Progenitor cell of endocrine pancreas (in vitro differentiated cells): Measurements from ENCODE around the gene GAGE12J. TPM values are rescaled to one million over a fixed set of nuclear protein-coding genes. Genes with fewer than 3 reads are reported as not detected.
"Not testable (repeated sequence)": the region's sequence is repeated elsewhere in the genome, so short reads cannot be mapped to it uniquely, and the experiment has no call there.

Experiments used
- DNase-seq: peaks from one replicate; pipeline ENCODE4 v3.0.0; 2021; ENCODE audit warnings: low spot score; ENCODE audit not compliant: unreplicated experiment
- H3K27ac Mint-ChIP-seq: 2 replicates; pipeline ENCODE4 v1.8.0; 2021; ENCODE audit warnings: mild to moderate bottlenecking, moderate library complexity, mixed read lengths
- H3K27me3 Mint-ChIP-seq: 2 replicates; pipeline ENCODE4 v1.8.0; 2021; ENCODE audit warnings: mixed read lengths
- H3K36me3 Mint-ChIP-seq: 2 replicates; pipeline ENCODE4 v1.8.0; 2022; ENCODE audit warnings: mixed read lengths; ENCODE audit not compliant: insufficient read depth
- H3K4me1 Mint-ChIP-seq: 2 replicates; pipeline ENCODE4 v1.8.0; 2021; ENCODE audit warnings: low read depth, mixed read lengths
- H3K4me3 Mint-ChIP-seq: 2 replicates; pipeline ENCODE4 v1.8.0; 2021; ENCODE audit warnings: low read depth, mild to moderate bottlenecking, moderate library complexity, mixed read lengths
- H3K9me3 Mint-ChIP-seq: 2 replicates; pipeline ENCODE4 v1.8.0; 2021; ENCODE audit warnings: low read depth, mixed read lengths
- total RNA-seq: library from RNA; stranded (reverse); gene quantifications from 2 replicates; pipeline ENCODE4 v1.2.1, GENCODE V29; 2021
- TF ChIP-seq, protein P1 (sequence below): fragments of 200-600 bp; sonication (generic); IDR thresholded peaks from one replicate; pipeline ENCODE4 v1.5.0; 2021; ENCODE audit warnings: antibody characterized with exemption, mild to moderate bottlenecking; ENCODE audit not compliant: unreplicated experiment

Gene GAGE12J
- total RNA-seq, 1 donor from 2014 or later, result not detected

DNA sequence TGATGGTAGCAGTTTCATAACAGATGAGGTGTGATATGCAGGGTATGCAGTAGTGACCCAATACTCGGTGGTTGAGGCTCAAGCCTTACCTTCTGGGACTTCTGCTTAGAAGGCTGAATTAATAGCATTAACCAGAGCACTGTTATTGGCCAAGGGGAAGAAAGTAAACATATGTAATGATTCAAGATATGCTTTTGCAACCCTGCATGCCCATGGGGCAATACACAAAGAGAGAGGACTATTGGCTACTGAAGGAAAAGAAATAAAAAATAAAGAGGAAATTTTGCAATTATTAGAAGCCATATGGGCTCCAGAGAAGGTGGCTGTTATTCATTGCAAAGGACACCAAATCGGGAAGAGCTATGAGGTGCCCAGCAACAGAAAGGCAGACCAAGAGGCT lies 9.7 kb upstream of the GAGE12J start:
- Mint-ChIP-seq H3K4me3 (no peak overlapping the region), H3K36me3 (peaks cover 2% of the 10 kb centered on the region), H3K4me1 (peaks cover 21% of the 10 kb centered on the region), H3K9me3 (peaks cover 16% of the 10 kb centered on the region), H3K27ac (no peak overlapping the region), H3K27me3 (no peaks in the 10 kb centered on the region)
- TF ChIP-seq, protein P1, sequence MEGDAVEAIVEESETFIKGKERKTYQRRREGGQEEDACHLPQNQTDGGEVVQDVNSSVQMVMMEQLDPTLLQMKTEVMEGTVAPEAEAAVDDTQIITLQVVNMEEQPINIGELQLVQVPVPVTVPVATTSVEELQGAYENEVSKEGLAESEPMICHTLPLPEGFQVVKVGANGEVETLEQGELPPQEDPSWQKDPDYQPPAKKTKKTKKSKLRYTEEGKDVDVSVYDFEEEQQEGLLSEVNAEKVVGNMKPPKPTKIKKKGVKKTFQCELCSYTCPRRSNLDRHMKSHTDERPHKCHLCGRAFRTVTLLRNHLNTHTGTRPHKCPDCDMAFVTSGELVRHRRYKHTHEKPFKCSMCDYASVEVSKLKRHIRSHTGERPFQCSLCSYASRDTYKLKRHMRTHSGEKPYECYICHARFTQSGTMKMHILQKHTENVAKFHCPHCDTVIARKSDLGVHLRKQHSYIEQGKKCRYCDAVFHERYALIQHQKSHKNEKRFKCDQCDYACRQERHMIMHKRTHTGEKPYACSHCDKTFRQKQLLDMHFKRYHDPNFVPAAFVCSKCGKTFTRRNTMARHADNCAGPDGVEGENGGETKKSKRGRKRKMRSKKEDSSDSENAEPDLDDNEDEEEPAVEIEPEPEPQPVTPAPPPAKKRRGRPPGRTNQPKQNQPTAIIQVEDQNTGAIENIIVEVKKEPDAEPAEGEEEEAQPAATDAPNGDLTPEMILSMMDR, result no peak
- no peak for DNase-seq

DNA sequence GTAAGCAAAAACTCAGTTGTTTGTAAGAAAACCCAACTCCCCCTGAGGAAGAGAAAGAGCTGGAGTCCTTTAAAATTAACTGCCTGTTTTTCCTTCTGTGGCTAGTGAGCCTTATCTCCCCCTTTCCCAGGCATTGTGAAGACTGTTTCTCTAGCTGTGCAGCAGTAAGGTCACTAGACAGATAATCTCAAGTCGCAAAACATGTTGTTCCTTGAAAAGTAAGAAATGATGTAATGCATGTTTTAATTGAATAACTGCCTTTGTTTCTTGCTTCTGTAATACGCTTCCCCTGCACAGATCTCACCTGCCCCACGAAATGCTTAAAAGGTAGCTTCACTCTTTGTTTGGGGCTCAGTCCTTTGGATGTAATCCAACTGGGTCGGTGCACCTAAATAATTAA lies 5.8 kb upstream of the GAGE12J start:
- no peaks in the 10 kb centered on the region for H3K4me1 Mint-ChIP-seq

DNA sequence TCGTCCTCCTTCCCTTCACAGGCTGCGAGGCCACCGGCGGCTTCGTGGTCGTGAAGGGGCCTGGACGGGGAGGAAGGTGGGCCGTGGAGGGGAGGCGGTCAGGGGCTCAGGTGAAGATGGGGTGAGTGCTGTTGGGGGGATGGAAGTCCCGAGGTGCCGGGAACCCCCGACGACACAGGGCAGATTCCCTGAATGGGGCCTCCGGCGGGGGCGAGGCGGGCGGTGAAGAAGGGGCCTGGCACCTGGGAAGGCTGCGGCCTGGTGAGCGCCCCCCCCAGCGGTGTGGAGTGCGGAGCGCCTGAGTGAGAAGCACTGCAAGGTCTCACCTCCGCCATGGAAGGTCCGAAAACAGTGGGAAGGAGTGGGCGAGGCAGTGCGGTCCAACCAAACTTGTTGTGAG lies 429 bp downstream of the GAGE12J start:
- not testable (repeated sequence) for H3K27ac Mint-ChIP-seq, H3K36me3 Mint-ChIP-seq, H3K27me3 Mint-ChIP-seq, DNase-seq, H3K4me3 Mint-ChIP-seq, H3K9me3 Mint-ChIP-seq, H3K4me1 Mint-ChIP-seq

More for the DNA sequence above, 5.8 kb upstream of the GAGE12J start:
- Mint-ChIP-seq H3K27me3 (no peaks in the 10 kb centered on the region), H3K36me3 (no peaks in the 10 kb centered on the region), H3K9me3 (peaks cover 5% of the 10 kb centered on the region), H3K4me3 (no peak overlapping the region), H3K27ac (no peak overlapping the region)
- no peak for DNase-seq
- TF ChIP-seq, protein P1, result no peak

DNA sequence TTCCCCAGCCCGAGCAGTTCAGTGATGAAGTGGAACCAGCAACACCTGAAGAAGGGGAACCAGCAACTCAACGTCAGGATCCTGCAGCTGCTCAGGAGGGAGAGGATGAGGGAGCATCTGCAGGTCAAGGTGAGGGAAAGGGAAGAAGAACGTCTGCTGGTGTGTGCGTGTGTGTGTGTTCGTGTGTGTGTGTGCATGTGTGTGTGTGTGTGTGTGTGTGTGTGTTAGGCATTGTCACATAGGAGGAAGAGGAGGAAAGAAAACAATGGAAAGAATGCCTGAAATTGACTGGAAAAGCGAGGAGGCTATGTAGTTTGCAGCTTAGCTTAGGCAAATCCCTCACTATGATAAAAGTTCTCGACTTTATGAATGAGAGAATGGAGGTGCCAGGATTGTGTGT lies 1.9 kb downstream of the GAGE12J start:
- not testable (repeated sequence) for H3K36me3 Mint-ChIP-seq, H3K9me3 Mint-ChIP-seq, H3K27me3 Mint-ChIP-seq, H3K27ac Mint-ChIP-seq, H3K4me3 Mint-ChIP-seq, H3K4me1 Mint-ChIP-seq, DNase-seq

DNA sequence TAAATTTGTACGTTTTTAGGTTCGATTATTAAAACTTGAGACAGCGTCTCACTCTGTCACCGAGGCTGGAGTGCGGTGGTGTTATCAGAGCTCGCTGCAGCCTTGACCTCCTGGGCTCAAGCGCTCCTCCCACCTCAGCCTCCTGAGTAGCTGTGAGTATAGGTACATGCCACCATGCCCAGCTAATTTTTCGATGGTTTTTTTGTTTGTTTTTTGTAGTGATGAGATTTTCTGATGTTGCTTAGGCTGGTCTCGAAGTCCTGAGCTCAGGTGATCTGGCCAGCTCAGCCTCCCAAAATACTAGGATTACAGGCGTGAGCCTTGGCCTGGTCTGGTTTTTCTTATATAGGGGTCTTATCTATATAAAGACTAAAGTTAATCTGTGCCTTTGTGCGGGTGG lies 8.6 kb downstream of the GAGE12J start:
- not testable (repeated sequence) for H3K9me3 Mint-ChIP-seq, DNase-seq, H3K27ac Mint-ChIP-seq, H3K4me1 Mint-ChIP-seq, H3K27me3 Mint-ChIP-seq, H3K36me3 Mint-ChIP-seq, H3K4me3 Mint-ChIP-seq

DNA sequence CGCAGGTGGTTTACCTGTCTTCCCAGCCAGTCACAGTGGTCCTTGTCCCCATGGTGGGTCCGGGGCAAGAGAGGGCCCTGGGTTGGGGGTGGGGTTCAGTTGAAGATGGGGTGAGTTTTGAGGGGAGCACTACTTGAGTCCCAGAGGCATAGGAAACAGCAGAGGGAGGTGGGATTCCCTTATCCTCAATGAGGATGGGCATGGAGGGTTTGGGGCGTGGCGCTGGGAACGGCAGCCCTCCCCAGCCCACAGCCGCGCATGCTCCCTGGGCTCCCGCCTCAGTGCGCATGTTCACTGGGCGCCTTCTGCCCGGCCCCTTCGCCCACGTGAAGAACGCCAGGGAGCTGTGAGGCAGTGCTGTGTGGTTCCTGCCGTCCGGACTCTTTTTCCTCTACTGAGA lies 9.4 kb downstream of the GAGE12J start, which contains the start of gene GAGE13:
Gene GAGE13 (plus strand): TSS at position 301 of the 400 bp plus-strand sequence. CDS start 1,156 bp downstream, outside the sequence.
- not testable (repeated sequence) for H3K9me3 Mint-ChIP-seq, H3K36me3 Mint-ChIP-seq, DNase-seq, H3K4me1 Mint-ChIP-seq, H3K27ac Mint-ChIP-seq, H3K27me3 Mint-ChIP-seq, H3K4me3 Mint-ChIP-seq

DNA sequence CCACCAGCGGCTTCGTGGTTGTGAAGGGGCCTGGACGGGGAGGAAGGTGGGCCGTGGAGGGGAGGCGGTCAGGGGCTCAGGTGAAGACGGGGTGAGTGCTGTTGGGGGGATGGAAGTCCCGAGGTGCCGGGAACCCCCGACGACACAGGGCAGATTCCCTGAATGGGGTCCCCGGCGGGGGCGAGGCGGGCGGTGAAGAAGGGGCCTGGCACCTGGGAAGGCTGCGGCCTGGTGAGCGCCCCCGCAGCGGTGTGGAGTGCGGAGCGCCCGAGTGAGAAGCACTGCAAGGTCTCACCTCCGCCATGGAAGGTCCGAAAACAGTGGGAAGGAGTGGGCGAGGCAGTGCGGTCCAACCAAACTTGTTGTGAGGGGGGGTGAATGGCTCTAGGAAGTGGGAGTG lies 10.0 kb downstream of the GAGE12J start:
- H3K9me3 Mint-ChIP-seq, DNase-seq, H3K4me3 Mint-ChIP-seq, H3K27me3 Mint-ChIP-seq, H3K4me1 Mint-ChIP-seq, H3K36me3 Mint-ChIP-seq, H3K27ac Mint-ChIP-seq: not testable (repeated sequence)

DNA sequence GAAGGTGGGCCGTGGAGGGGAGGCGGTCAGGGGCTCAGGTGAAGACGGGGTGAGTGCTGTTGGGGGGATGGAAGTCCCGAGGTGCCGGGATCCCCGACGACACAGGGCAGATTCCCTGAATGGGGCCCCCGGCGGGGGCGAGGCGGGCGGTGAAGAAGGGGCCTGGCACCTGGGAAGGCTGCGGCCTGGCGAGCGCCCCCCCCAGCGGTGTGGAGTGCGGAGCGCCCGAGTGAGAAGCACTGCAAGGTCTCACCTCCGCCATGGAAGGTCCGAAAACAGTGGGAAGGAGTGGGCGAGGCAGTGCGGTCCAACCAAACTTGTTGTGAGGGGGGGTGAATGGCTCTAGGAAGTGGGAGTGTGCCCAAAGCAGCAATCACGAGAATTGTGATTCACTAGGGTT lies 19.6 kb downstream of the GAGE12J start:
- H3K4me3 Mint-ChIP-seq, H3K4me1 Mint-ChIP-seq, H3K27ac Mint-ChIP-seq, H3K27me3 Mint-ChIP-seq, H3K9me3 Mint-ChIP-seq, H3K36me3 Mint-ChIP-seq: not testable (repeated sequence)
- peak; percentile 43 for DNase-seq

DNA sequence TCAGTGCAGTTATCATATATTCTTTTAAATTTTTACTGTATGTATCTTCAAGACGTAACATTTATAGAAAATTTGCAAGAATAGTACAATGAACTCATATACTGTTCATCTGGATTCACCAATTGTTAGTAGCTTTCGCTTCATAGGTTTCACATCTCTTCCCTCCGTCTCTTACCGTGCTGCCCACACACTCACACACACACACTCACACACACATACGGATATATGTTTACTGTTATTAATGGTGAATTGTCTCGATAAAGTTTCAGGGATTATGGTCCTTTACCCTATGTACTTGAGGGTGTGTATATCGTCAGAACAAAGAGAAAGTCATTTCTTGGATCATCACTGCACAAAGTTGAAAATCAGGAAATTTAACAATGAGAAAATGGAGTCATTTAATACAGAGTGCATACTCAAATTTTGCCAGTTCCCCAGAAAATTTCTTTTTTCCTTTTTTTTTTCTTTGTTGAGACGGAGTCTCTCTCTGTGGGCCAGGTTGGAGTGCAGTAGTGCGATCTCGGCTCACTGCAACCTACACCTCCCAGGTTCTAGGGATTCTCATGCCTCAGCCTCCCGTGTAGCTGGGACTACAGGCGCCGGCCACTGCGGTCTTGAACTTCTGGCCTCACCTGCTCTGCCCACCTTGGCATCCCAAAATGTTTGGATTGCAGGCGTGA lies 22.8 kb downstream of the GAGE12J start:
- not testable (repeated sequence) for H3K9me3 Mint-ChIP-seq, H3K36me3 Mint-ChIP-seq, H3K27ac Mint-ChIP-seq, DNase-seq, H3K4me3 Mint-ChIP-seq, H3K27me3 Mint-ChIP-seq, H3K4me1 Mint-ChIP-seq

DNA sequence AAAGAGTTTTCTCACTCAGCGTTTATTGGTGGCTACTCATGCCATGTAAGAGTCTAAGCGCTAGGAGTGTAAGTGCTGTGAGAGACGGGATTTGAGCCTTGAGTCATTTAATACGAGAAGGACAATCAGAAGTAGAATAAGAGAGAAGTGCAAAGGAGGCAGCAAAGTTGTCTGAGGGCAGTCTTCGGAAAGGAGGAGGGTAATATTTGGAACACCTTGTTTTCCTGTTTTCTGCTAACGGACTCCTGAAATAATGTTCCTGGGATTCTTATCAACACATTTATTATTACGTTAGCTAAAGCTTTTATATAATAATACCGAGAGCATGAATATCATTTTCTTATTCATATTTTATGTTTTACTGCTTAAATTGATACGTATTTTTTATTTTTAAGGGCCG lies 23.6 kb downstream of the GAGE12J start:
- H3K27me3 Mint-ChIP-seq, H3K4me1 Mint-ChIP-seq, DNase-seq, H3K9me3 Mint-ChIP-seq, H3K27ac Mint-ChIP-seq, H3K4me3 Mint-ChIP-seq, H3K36me3 Mint-ChIP-seq: not testable (repeated sequence)

DNA sequence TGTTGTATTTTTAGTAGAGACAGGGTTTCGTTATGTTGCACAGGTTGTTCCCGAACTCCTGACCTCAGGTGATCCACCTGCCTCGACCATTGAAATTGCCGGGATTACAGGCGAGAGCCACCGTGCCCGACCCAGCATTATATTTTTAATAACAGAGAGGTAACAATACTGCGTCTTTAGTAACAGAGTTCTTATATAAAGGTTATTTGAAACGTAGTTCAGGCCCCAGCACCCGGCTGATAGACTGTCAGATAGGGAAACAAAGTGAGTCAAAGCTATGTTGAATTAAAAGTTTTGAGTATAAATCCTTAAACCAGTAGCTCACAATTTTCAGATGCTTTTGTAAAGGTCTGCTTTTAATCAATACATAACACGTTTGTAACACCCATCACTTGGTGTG lies 24.3 kb downstream of the GAGE12J start:
- H3K36me3 Mint-ChIP-seq, DNase-seq, H3K27ac Mint-ChIP-seq, H3K4me3 Mint-ChIP-seq, H3K9me3 Mint-ChIP-seq, H3K4me1 Mint-ChIP-seq, H3K27me3 Mint-ChIP-seq: not testable (repeated sequence)
